Measurements from ENCODE around the gene BAHCC1.

DNA sequence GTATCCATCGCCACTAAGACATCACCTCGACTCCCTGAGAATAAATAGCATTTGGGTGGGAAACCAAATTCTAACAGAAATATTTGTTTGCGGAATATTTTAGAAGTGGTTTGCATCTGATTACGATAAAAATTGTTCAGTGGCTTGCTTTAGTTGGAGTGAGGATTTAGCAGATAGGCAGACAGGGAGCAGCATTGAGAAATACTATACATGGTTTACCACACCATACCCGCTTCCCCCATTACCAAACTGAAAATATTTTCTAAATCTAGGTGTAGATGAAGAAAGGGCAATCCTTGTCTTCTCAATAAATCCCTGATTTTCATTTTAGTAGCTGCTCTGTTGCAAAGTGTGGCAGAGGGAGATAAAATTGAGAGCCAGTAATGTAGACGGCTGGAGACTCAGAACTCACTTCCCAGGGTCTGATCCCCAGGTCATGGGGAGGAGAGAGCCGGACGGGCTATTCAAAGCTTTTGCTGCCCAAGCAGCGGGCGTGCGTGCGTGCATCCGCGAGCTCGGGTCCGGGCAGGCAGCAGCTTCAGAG lies 808 bp upstream of the BAHCC1 start:
- no peak for TF ChIP-seq YY1 (IDR thresholded peaks at IDR 0.05; ENCODE audit: insufficient read depth, insufficient read length)
- TF ChIP-seq SUZ12 (IDR thresholded peaks at IDR 0.05; ENCODE audit: extremely low read depth, insufficient read depth, insufficient read length) = no peak
- TF ChIP-seq ZNF274 (IDR thresholded peaks at IDR 0.05; ENCODE audit: low read depth, low read length) = no peak

All from NT2/D1 (cell line).